SJCRH30 (cell line): ENCODE results near the gene ADAMTS5. TPM values are rescaled to one million over a fixed set of nuclear protein-coding genes. Genes with fewer than 3 reads are reported as not detected.
A peak's percentile ranks its signal among the peaks of the same experiment; 100 is the strongest.

Source experiments
- DNase-seq, 2 experiments: peaks; one replicate each; pipeline ENCODE4 v3.0.0-alpha.2; 2015 to 2020
- H3K27ac ChIP-seq: fragments of 250-450 bp; sonication (Bioruptor Pico); 2 replicates; pipeline ENCODE4 v1.5.1; 2020; ENCODE audit warnings: mild to moderate bottlenecking, moderate library complexity
- H3K27me3 ChIP-seq: fragments of 250-450 bp; sonication (Bioruptor Pico); 2 replicates; pipeline ENCODE4 v1.5.1; 2020; ENCODE audit warnings: mild to moderate bottlenecking, moderate library complexity
- H3K36me3 ChIP-seq: fragments of 250-450 bp; sonication (Bioruptor Pico); 2 replicates; pipeline ENCODE4 v1.5.1; 2020; ENCODE audit warnings: mild to moderate bottlenecking, moderate library complexity
- H3K4me1 ChIP-seq: fragments of 250-450 bp; sonication (Bioruptor Pico); 2 replicates; pipeline ENCODE4 v1.5.1; 2020; ENCODE audit warnings: mild to moderate bottlenecking, moderate library complexity
- H3K4me3 ChIP-seq: fragments of 250-450 bp; sonication (Bioruptor Pico); 2 replicates; pipeline ENCODE4 v1.5.1; 2020; ENCODE audit warnings: mild to moderate bottlenecking, moderate library complexity
- H3K9me3 ChIP-seq: fragments of 250-450 bp; sonication (Bioruptor Pico); replicated peaks from 2 replicates; pipeline ENCODE4 v1.5.1; 2020; ENCODE audit warnings: mild to moderate bottlenecking, moderate library complexity
- total RNA-seq: library from RNA; depleted of rRNA; stranded (reverse); fragments of >200 nt; shearing (Covaris generic); gene quantifications from 2 replicates; pipeline ENCODE4 v1.2.3, GENCODE V29; 2014; rRNA removed

Gene ADAMTS5
- total RNA-seq = 12.3 and 14.2 TPM in 2 replicates

DNA sequence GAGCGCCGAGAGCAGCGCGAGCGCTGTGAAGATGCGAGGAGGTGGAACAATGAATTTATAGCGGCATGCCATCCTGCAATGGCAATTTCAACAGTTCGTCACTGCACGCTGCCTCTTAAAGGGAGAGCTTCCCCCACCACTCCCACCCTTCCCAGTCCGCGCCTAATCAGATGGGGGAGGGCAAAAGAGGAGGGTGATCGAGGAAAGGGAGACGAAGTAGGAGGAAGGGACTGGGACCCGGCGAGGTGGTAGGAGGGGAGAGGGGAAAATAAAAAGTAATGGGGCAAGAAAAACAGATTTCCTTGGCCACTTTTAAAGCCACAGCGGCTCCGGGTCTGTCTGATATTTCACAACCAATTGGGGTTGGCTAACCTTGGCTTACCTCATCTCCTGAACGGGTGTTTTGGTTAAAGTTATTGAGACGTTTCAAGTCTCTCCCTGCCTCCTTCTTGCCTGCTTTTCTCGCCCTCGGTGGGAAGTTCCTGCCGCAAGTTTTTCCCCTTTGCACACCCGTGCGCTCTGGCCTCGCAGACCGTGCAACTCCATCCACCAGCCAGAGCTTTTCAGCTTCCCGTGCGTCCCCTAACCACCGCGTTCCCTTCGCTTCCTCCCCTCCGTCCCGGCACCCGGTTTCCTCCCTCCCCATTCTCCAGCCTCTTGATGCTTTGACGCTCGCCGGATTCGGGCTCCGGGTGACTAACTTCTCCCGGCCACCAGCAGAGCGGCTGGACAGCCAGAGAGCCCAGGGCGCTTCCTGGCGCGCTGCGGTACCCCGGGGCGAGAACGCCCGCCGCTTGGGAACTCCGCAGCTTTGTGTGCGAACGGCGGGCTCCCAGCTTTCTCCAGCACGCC lies at the start of gene ADAMTS5:
Gene ADAMTS5, minus strand, starts transcription at position 27 of the 852 bp plus-strand sequence. CDS start 697 bp downstream, outside the sequence.
- peaks cover 14% of the 10 kb centered on the region for H3K36me3 ChIP-seq
- peak within 1 kb of the TSS; percentile 93 for H3K27ac ChIP-seq
- no peaks in the 10 kb centered on the region for H3K9me3 ChIP-seq
- H3K4me3 ChIP-seq = peak within 1 kb of the TSS; percentile 76
- no peaks in the 10 kb centered on the region for H3K27me3 ChIP-seq
- H3K4me1 ChIP-seq = peaks cover 29% of the 10 kb centered on the region
- peak; percentile 86 to 87 for DNase-seq

GRCh38 chr21:27001526-27001925 lies 34.6 kb upstream of the ADAMTS5 start:
- Histone ChIP-seq H3K27me3 (no peaks in the 10 kb centered on the region), H3K4me1 (no peaks in the 10 kb centered on the region), H3K4me3 (no peak overlapping the region), H3K36me3 (no peaks in the 10 kb centered on the region), H3K27ac (no peak overlapping the region), H3K9me3 (0 out of 2 replicates have a peak, but pooled peaks cover 6% of the 10 kb centered on the region)
- DNase-seq = no peak

DNA sequence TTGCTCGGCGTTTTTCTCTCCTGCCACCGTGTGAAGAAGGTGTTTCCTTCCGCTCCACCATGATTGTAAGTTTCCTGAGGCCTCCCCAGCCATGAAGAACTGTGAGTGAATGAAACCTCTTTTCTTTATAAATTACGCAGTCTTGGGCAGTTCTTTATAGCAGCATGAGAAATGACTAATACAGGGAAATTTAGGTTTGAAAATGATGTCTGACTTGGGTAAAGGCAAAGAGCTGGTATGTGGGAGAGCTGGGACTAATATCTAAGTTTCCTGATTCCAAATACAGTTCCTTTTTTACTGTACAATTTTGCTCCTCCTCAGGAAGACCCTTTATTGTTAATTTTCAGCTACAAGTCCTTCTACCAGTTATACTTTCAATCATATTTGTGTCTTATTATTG lies 16.7 kb upstream of the ADAMTS5 start:
- Histone ChIP-seq H3K4me1 (no peaks in the 10 kb centered on the region), H3K36me3 (no peaks in the 10 kb centered on the region), H3K27ac (no peak overlapping the region), H3K27me3 (no peaks in the 10 kb centered on the region), H3K4me3 (no peak overlapping the region), H3K9me3 (peaks cover 4% of the 10 kb centered on the region; the same call in 1 of the 2 replicates)
- DNase-seq = no peak

DNA sequence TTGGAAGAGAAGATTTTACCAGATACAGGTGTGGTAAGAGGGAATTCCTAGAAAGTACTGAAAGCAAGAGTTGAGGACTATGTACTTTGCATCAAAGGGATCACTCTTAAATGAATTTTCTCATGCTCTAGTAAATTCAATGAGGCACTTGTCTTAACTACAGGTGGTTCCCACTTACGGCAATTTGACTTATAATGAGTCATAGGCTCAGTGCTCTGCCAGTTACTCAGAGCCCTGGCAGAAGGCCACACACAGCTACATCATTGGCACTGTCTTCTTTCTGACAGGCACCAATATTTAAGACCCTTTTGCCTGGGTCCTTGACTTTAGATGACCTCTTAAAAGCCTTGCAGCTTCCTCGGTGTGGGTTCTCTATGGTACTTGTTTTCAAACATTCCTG lies 15.9 kb upstream of the ADAMTS5 start:
- Histone ChIP-seq H3K27ac (no peak overlapping the region), H3K36me3 (no peaks in the 10 kb centered on the region), H3K4me3 (no peak overlapping the region), H3K9me3 (peaks cover 4% of the 10 kb centered on the region; the same call in 1 of the 2 replicates), H3K4me1 (no peaks in the 10 kb centered on the region), H3K27me3 (no peaks in the 10 kb centered on the region)
- DNase-seq = peak in 1 of 2 experiments; percentile 10

- H3K4me1 ChIP-seq = no peaks in the 10 kb centered on the region
- no peak for DNase-seq
- no peaks in the 10 kb centered on the region for H3K9me3 ChIP-seq
- no peaks in the 10 kb centered on the region for H3K27me3 ChIP-seq
- H3K27ac ChIP-seq = no peak overlapping the region
- H3K36me3 ChIP-seq = no peaks in the 10 kb centered on the region; the same call in 1 of the 2 replicates
- no peak overlapping the region for H3K4me3 ChIP-seq
Observed at GRCh38 chr21:26977746-26978145, 10.9 kb upstream of the ADAMTS5 start.

DNA sequence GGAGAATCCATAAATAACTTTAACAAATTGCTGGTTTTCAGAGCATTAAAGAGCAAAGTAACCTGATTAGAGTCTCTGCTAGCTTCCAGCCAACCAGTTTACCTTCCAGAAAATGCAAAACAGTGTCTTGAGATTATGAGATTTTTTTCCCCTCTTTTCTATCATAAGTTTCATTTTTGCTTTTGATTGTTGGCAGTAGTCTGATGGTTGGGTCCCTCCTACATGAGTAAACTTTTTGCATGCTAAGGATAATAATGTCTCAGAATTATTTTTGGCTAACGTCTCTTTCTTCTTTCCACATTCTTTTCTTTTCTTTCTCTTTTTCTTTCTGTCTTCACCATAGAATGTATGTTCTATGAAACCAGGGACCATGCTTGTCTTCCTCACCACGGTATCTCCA lies 6.3 kb upstream of the ADAMTS5 start:
- DNase-seq = no peak
- no peaks in the 10 kb centered on the region for H3K9me3 ChIP-seq
- no peaks in the 10 kb centered on the region; the same call in none of the 2 replicates for H3K36me3 ChIP-seq
- H3K27ac ChIP-seq = no peak overlapping the region
- no peaks in the 10 kb centered on the region for H3K27me3 ChIP-seq
- H3K4me1 ChIP-seq = peaks cover 20% of the 10 kb centered on the region
- no peak overlapping the region for H3K4me3 ChIP-seq

DNA sequence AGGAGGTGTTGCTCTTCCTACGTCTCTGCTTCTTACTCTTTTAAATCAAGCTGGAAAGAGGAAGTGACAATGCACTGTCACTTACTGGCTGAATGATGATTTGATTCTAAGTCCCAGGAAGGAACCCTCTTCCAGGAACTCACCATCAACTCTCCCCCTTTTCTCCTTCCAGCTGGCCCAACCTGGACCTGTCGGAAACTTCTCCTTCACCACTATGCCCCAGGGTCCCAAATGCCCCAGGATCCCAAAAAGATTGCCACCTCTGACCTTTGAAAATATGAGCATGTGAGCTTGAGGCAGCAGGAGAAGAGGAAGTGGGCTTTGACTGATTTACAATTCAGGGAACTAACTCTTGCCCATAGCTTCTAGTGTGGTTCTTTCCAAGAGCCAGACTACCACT lies 5.3 kb upstream of the ADAMTS5 start:
- DNase-seq = no peak
- H3K27me3 ChIP-seq = no peaks in the 10 kb centered on the region
- no peaks in the 10 kb centered on the region for H3K9me3 ChIP-seq
- H3K27ac ChIP-seq = no peak overlapping the region
- peaks cover 20% of the 10 kb centered on the region for H3K4me1 ChIP-seq
- no peak overlapping the region for H3K4me3 ChIP-seq
- H3K36me3 ChIP-seq = no peaks in the 10 kb centered on the region; the same call in none of the 2 replicates

DNA sequence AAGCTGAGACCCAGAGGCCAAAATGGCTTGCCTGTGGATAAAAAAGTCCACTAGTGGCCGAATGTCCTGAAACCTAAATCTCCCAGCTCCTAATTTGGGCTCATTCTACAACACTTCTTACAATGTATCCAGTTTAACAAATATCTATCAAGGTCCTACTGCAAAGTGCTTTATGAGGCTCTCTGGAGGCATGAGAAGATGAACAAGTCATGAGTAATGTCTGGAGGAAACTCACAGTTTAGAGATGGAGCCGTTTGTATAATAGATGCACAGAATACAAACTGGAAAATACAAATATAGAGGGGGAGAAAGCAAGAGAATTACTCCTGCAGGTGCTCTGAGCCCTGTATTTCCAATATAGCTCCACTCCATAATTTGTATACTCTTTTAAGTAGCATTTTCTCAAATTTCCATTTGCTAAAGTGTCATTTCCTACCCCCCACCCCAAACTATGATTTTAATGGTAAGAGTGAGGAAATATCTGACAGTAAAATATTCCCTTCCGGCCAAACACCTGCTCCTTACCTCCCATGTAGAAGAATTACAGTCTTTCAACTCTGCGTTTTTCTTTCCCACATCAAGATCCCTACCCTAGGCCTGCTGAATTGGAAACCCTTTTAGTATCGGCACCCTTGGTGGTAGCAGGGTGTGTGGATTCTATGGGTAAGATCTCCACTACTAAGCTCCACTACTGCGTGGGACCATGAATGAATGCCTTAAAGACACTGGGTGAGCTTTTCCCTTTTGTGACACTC lies 3.3 kb upstream of the ADAMTS5 start:
- H3K4me1 ChIP-seq = peaks cover 20% of the 10 kb centered on the region
- H3K27ac ChIP-seq = no peak overlapping the region
- H3K27me3 ChIP-seq = no peaks in the 10 kb centered on the region
- DNase-seq = peak in 1 of 2 experiments; percentile 67
- H3K9me3 ChIP-seq = no peaks in the 10 kb centered on the region
- H3K4me3 ChIP-seq = no peak overlapping the region
- no peaks in the 10 kb centered on the region; the same call in 1 of the 2 replicates for H3K36me3 ChIP-seq

GRCh38 chr21:26966649-26967061 lies 233 bp downstream of the ADAMTS5 start:
- Histone ChIP-seq H3K27me3 (no peaks in the 10 kb centered on the region), H3K27ac (peak overlapping the region; percentile 93), H3K9me3 (no peaks in the 10 kb centered on the region), H3K4me1 (peaks cover 34% of the 10 kb centered on the region), H3K36me3 (peaks cover 20% of the 10 kb centered on the region), H3K4me3 (peak overlapping the region; percentile 76)
- no peak for DNase-seq

- H3K27me3 ChIP-seq = no peaks in the 10 kb centered on the region
- peak overlapping the region; percentile 76 for H3K4me3 ChIP-seq
- H3K27ac ChIP-seq = peak overlapping the region; percentile 93
- H3K4me1 ChIP-seq = peaks cover 38% of the 10 kb centered on the region
- H3K9me3 ChIP-seq = no peaks in the 10 kb centered on the region
- DNase-seq = peak; percentile 77 to 78
- peaks cover 27% of the 10 kb centered on the region for H3K36me3 ChIP-seq
Observed at GRCh38 chr21:26965907-26966581, 844 bp downstream of the ADAMTS5 start.

GRCh38 chr21:26965040-26965906 lies 1.6 kb downstream of the ADAMTS5 start:
- no peaks in the 10 kb centered on the region for H3K9me3 ChIP-seq
- H3K4me3 ChIP-seq = peak overlapping the region; percentile 76
- DNase-seq = peak; percentile 77 to 80
- H3K27ac ChIP-seq = peak overlapping the region; percentile 93
- H3K27me3 ChIP-seq = no peaks in the 10 kb centered on the region
- H3K4me1 ChIP-seq = peaks cover 38% of the 10 kb centered on the region
- H3K36me3 ChIP-seq = peaks cover 34% of the 10 kb centered on the region

DNA sequence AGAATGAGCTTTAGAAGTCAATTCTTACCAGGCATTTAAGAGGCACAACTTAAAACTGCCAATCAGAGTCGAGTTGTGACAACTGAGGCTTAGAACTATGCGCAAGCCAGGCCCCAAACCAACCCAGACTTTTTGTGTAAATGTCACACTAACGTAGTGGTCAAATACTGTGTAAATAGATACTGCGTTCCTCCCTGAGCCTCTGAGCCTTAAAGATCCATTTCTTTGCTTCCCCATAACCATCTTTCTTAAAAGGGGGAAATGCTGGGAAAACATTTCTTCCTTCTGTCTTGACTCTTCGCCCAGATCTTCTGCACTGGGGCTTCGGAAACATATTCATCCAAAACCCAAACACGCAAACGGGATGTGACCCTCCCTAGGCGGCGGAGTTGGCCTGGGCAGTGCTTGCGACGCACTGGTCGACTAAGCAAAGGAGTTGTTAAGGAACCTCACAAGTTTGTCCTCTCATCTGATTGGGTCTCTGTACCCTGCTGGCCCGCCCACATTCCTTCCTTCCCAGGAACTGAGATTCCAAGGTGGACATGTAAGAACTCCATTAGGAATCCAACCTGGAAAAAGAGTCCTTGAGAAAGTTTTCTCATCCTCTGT lies 2.6 kb downstream of the ADAMTS5 start:
- Histone ChIP-seq H3K27ac (peak overlapping the region; percentile 93), H3K9me3 (no peaks in the 10 kb centered on the region), H3K27me3 (no peaks in the 10 kb centered on the region), H3K4me1 (peaks cover 34% of the 10 kb centered on the region), H3K36me3 (peaks cover 44% of the 10 kb centered on the region), H3K4me3 (peak overlapping the region; percentile 76)
- DNase-seq = peak; percentile 80 to 85

- Histone ChIP-seq H3K27ac (peak overlapping the region; percentile 93), H3K9me3 (no peaks in the 10 kb centered on the region), H3K36me3 (peaks cover 55% of the 10 kb centered on the region), H3K4me1 (peaks cover 41% of the 10 kb centered on the region), H3K4me3 (peak overlapping the region; percentile 76), H3K27me3 (no peaks in the 10 kb centered on the region)
- no peak for DNase-seq
Observed at GRCh38 chr21:26962621-26963181, 4.2 kb downstream of the ADAMTS5 start.
